Measurements from ENCODE around the gene UQCC3. TPM values are rescaled to one million over a fixed set of nuclear protein-coding genes. Genes with fewer than 3 reads are reported as not detected.
A peak's percentile ranks its signal among the peaks of the same experiment; 100 is the strongest.
"Not testable (repeated sequence)": the region's sequence is repeated elsewhere in the genome, so short reads cannot be mapped to it uniquely, and the experiment has no call there.

UQCC3 gene
- 19.0 and 22.4 TPM in 2 replicates for total RNA-seq (2014; rRNA removed; shearing (Covaris generic))

- Histone ChIP-seq H3K36me3 (replicated peaks; ENCODE audit: control insufficient read depth, insufficient read depth, low read length) (peaks cover 15% of the 10 kb centered on the region), H3K27me3 (ENCODE audit: control insufficient read depth, insufficient read depth, low read length) (no peaks in the 10 kb centered on the region), H3K4me3 (ENCODE audit: insufficient read depth, low read depth, low read length) (peak within 1 kb of the TSS; percentile 92)
- DNase-seq, result peak; percentile 93
Measured at GRCh38 chr11:62671608-62672389, at the start of gene UQCC3, which contains the start of gene LBHD1. TSS of gene UQCC3 (plus strand) at chr11:62671673. CDS start at chr11:62671746, 73 bp downstream. TSS of gene LBHD1 (minus strand) at chr11:62672267. CDS start at chr11:62670031, 2,236 bp downstream.

DNA sequence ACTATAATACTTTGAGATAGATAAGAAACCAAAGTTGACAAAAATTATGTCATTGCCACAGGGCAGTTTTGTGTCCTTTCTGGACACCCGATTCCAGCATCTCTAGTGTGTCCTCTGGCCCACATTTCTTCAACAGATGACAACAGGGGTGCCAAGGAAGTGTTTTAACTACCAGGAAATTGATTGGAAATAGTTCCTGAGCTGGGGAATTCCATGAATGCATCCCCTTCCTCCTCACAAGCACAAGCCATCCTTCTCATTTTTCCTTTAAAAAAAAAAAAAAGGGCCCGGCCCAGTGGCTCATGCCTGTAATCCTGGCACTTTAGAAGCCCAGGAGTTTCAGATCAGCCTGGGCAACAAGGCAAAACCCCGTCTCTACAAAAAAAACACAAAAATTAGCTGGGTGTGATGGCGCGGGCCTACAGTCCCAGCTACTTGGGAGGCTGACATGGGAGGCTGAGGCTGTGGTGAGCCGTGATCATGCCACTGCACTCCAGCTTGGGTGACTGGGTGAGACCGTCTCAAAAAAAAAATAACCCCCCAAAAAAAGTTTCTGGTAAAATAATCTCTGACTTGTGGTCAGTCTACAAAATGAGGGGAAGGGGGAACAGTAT, 48.9 kb upstream of the UQCC3 start:
- no peak for DNase-seq
- Histone ChIP-seq H3K36me3 (replicated peaks; ENCODE audit: control insufficient read depth, insufficient read depth, low read length) (peaks cover 22% of the 10 kb centered on the region), H3K4me3 (ENCODE audit: insufficient read depth, low read depth, low read length) (peak overlapping the region; percentile 34), H3K27me3 (ENCODE audit: control insufficient read depth, insufficient read depth, low read length) (no peaks in the 10 kb centered on the region)

DNA sequence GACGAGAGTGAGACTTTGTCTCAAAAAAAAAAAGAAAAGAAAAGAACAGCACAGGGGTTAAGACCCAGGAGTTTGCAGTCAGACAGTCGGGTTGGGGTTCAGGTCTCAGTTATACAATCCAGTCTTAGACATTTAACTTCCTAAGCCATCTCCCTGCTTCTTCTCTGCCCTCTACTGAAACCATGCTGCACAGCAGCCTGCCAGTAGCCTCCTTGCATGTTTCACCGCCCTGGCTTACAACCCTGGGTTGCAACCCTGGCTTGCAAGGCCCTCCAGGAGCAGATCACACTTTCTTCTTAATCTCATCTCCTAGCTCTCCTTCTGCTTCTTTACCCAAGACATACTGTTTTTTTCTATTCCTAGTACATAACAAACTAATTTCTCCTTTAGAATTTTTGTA, 43.8 kb upstream of the UQCC3 start:
- Histone ChIP-seq H3K27me3 (ENCODE audit: control insufficient read depth, insufficient read depth, low read length) (no peaks in the 10 kb centered on the region), H3K4me3 (ENCODE audit: insufficient read depth, low read depth, low read length) (no peak overlapping the region)
- DNase-seq, result no peak

GRCh38 chr11:62632492-62632891, 39.0 kb upstream of the UQCC3 start:
- Histone ChIP-seq H3K27me3 (ENCODE audit: control insufficient read depth, insufficient read depth, low read length) (no peaks in the 10 kb centered on the region), H3K36me3 (replicated peaks; ENCODE audit: control insufficient read depth, insufficient read depth, low read length) (peaks cover 66% of the 10 kb centered on the region), H3K4me3 (ENCODE audit: insufficient read depth, low read depth, low read length) (no peak overlapping the region)
- DNase-seq, result no peak

More for the DNA sequence above, 43.8 kb upstream of the UQCC3 start:
- H3K36me3 ChIP-seq (replicated peaks; ENCODE audit: control insufficient read depth, insufficient read depth, low read length), result peaks cover 63% of the 10 kb centered on the region

DNA sequence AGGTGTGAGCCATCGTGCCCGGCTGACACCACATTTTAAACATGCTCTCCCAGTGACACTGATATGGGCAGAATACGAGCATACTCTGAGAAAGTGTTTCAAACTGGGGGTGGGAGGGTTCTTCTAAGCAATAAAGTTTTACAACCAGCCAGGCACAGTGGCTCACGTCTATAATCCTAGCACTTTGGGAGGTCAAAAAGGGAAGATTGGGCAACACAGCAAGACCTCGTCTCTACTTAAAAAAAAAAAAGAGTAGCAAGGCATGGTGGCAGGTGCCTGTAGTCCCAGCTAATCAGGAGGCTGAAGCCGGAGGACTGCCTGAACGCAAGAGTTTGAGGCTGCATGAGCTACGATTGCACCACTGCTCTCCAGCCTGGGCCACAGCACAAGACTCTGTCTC, 27.3 kb upstream of the UQCC3 start:
- no peaks in the 10 kb centered on the region for H3K27me3 ChIP-seq (ENCODE audit: control insufficient read depth, insufficient read depth, low read length)
- H3K4me3 ChIP-seq (ENCODE audit: insufficient read depth, low read depth, low read length), result no peak overlapping the region
- H3K36me3 ChIP-seq (replicated peaks; ENCODE audit: control insufficient read depth, insufficient read depth, low read length), result peaks cover 11% of the 10 kb centered on the region
- no peak for DNase-seq

- Histone ChIP-seq H3K4me3 (ENCODE audit: insufficient read depth, low read depth, low read length) (peak overlapping the region; percentile 99), H3K36me3 (replicated peaks; ENCODE audit: control insufficient read depth, insufficient read depth, low read length) (peaks cover 12% of the 10 kb centered on the region), H3K27me3 (ENCODE audit: control insufficient read depth, insufficient read depth, low read length) (no peaks in the 10 kb centered on the region)
- DNase-seq, result no peak
Measured at GRCh38 chr11:62645671-62645945, 25.9 kb upstream of the UQCC3 start.

DNA sequence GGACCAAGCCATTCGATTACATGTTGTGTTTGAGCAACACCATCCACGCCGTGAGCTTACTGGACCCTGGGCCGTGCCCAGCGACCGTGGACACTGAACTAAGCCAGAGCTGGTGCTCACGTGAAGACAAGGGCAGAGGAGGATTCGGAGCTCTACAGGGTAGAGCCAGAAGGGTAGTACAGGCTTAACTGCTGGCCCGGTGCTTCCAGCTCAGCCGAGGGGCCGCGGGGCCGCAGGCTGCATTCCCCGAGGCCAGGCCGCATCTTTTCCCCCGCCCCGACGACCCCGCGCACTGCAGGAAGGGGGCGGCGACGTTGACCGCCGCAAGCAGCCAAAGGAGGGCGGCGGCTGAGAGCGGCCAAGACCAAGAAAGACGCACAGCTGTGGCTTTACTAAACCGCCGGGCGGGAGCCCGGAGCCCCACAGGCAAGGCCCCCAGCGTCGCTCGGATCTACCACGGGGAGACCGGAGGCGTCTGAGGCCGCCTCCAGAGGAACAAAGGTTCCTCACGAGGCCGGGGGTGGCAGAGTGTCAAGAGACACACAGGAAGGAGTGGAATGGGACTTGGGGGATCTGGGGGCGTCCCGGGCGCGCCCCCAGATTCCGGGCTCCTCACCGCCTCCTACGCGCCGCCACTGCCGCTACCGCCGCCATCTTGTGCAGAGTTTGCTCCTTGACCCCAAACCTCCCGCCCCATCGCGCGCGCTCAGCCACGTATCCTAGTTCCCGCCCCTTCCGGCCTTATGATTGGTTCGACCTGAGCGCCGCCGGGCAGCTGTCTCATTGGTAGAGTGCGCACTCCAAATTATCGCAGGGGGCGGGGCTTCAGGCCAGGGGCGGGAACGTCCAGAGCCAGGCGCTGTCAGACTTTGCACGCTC, 25.3 kb upstream of the UQCC3 start, which contains the start of gene GANAB:
Gene GANAB, minus strand, starts transcription at position 668 of the 879 bp plus-strand sequence. Its CDS starts 14 bp downstream, at position 654.
- peak within 1 kb of the TSS; percentile 99 for H3K4me3 ChIP-seq (ENCODE audit: insufficient read depth, low read depth, low read length)
- no peaks in the 10 kb centered on the region for H3K27me3 ChIP-seq (ENCODE audit: control insufficient read depth, insufficient read depth, low read length)
- H3K36me3 ChIP-seq (replicated peaks; ENCODE audit: control insufficient read depth, insufficient read depth, low read length), result peaks cover 12% of the 10 kb centered on the region
- DNase-seq, result peak; percentile 100

- DNase-seq, result no peak
- Histone ChIP-seq H3K36me3 (replicated peaks; ENCODE audit: control insufficient read depth, insufficient read depth, low read length) (peaks cover 12% of the 10 kb centered on the region), H3K27me3 (ENCODE audit: control insufficient read depth, insufficient read depth, low read length) (no peaks in the 10 kb centered on the region), H3K4me3 (ENCODE audit: insufficient read depth, low read depth, low read length) (0 out of 2 replicates have a peak overlapping the region, but pooled peaks have one; percentile 2)
Measured at GRCh38 chr11:62646825-62647608, 24.5 kb upstream of the UQCC3 start.

DNA sequence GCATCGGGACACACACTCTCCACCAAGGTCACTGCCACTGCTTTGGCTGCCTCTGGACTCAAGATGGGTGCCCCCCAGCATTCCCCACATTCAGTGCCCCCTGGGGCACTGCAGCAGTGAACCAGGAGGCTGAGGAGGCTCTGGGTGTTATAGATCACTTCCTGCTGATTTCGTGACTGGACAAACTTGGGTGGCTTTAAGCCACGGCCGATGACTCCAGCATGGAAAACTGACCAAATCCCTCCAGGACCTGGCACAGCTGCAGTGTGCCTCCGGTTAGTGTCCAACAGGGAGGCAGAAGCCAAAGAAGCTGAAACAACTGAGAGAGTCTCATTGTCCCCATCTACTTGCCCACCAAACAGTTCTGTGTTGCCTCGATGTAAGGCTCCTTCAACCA, 23.9 kb upstream of the UQCC3 start:
- DNase-seq, result no peak

DNA sequence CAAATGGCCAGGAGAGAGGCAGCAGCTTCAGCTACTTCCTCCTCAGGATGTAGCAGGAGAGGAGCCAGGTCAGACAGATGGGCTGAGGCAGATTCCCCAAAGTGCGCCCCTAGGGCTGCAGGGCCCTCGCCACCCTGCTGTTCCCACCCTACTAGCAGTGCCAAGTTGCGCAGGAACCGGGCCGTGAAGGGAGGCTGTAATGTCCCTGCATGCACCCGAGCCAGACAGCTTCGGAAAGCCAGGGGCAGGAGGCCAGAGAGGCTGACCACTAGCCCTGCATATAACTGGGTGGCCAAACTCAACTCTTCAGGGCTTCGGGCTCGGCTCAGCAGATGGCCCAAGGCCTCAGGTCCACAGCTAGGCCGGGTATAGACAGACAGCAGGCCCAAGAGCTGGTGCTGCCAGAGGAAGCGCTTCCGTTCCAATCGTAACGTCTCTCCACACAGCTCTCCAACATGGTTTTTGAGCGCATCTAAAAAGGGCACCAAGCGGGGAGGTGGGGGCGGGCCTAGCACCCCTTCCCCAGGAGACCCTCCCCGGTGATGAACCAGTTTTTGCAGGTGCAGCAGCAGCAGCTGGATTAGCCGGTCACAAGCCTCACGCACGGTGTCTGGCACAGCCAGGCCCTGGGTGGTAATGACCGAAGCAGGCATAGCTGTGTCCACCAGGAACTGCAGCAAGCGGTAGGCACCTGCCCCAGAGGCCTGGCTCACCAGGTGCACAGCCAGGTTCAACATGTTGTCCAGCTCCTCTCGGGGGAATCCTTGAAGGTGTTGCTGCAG, 23.1 kb upstream of the UQCC3 start:
- DNase-seq, result no peak
- H3K36me3 ChIP-seq (replicated peaks; ENCODE audit: control insufficient read depth, insufficient read depth, low read length), result peaks cover 12% of the 10 kb centered on the region
- H3K4me3 ChIP-seq (ENCODE audit: insufficient read depth, low read depth, low read length), result no peak overlapping the region
- no peaks in the 10 kb centered on the region for H3K27me3 ChIP-seq (ENCODE audit: control insufficient read depth, insufficient read depth, low read length)

More for the DNA sequence above, 23.9 kb upstream of the UQCC3 start:
- H3K4me3 ChIP-seq (ENCODE audit: insufficient read depth, low read depth, low read length), result no peak overlapping the region
- H3K36me3 ChIP-seq (replicated peaks; ENCODE audit: control insufficient read depth, insufficient read depth, low read length), result peaks cover 12% of the 10 kb centered on the region
- H3K27me3 ChIP-seq (ENCODE audit: control insufficient read depth, insufficient read depth, low read length), result no peaks in the 10 kb centered on the region

DNA sequence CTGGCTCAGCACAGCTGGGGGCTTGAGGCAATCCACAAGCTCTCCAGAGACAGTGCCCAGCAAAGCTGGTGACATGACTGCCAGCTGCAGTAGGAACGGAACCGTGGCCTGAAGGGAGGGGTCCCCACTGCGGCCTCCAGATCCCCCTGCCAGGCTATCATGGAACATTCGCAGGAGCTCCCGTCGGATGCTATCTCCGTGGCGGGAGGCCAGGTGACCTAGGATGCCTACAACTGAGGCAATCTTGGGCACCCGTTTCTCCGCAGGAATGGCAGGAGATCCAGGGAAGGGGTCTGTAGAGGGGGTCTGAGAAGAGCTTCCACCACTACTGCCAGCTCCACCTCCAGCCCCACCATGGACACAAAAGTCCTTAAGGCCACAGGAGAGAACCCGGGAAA, 22.5 kb upstream of the UQCC3 start:
- peaks cover 12% of the 10 kb centered on the region for H3K36me3 ChIP-seq (replicated peaks; ENCODE audit: control insufficient read depth, insufficient read depth, low read length)
- DNase-seq, result no peak

GRCh38 chr11:62649486-62649885, 22.0 kb upstream of the UQCC3 start:
- Histone ChIP-seq H3K4me3 (ENCODE audit: insufficient read depth, low read depth, low read length) (no peak overlapping the region), H3K27me3 (ENCODE audit: control insufficient read depth, insufficient read depth, low read length) (no peaks in the 10 kb centered on the region), H3K36me3 (replicated peaks; ENCODE audit: control insufficient read depth, insufficient read depth, low read length) (peaks cover 9% of the 10 kb centered on the region)
- DNase-seq, result no peak

More for the DNA sequence above, 22.5 kb upstream of the UQCC3 start:
- no peak overlapping the region for H3K4me3 ChIP-seq (ENCODE audit: insufficient read depth, low read depth, low read length)
- no peaks in the 10 kb centered on the region for H3K27me3 ChIP-seq (ENCODE audit: control insufficient read depth, insufficient read depth, low read length)

DNA sequence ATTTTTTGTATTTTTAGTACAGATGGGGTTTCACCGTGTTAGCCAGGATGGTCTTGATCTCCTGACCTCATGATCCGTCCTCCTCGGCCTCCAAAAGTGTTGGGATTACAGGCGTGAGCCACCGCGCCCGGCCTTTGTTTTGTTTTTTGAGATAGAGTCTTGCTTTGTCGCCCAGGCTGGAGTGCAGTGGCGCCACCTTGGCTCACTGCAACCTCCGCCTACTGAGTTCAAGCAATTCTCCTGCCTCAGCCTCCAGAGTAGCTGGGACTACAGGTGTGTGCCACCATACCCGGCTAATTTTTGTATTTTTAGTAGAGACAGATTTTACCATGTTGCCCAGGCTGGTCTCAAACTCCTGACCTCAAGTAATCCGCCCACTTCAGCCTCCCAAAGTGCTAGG, 21.2 kb upstream of the UQCC3 start:
- not testable (repeated sequence) for H3K27me3 ChIP-seq (ENCODE audit: control insufficient read depth, insufficient read depth, low read length); DNase-seq; H3K36me3 ChIP-seq (replicated peaks; ENCODE audit: control insufficient read depth, insufficient read depth, low read length); H3K4me3 ChIP-seq (ENCODE audit: insufficient read depth, low read depth, low read length)
